ENCODE data around the gene SVIL.
"Not testable (repeated sequence)": the region's sequence is repeated elsewhere in the genome, so short reads cannot be mapped to it uniquely, and the experiment has no call there.

The SVIL gene

DNA sequence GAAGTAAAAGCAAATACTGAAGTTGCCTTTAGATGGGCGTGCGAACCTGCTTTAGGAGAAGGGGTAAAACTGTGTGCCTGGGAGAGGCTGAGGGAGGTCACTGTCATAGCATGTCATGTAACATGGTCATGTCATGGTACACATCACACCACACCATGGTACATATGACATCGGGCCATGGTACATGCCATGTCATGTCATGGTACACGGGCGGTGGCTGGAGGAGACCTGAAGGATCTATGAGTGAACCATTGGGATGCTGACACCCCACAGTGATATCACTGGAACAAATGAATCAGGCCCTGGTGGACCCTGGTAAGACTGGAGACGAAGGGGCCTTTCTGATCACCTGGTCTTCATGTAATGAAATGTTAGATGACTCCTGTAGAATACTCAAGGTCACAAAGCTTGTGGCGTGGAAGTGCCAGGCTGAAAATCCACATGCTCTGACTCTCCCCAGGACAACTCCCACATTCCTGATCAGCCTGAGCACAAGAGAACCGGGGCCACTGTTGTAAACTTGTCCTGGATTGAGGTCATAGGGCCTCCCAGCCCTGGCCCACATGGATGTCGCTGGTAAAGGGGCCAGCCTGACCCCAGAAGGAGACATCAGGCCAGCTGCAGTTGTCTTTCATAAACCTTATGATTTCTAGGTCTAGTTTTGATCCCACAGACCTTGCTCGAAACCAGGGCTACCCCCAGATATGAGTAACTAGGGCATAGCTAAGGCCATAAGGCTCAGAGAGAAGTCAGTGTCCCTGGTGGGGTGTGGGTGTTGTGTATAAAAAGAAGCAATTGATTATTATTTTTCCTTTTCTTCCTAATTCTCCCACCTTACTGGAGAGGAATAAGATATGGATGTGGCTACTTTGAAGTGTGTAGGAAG, 60.3 kb downstream of the SVIL start:
- not testable (repeated sequence) for FAIRE-seq

DNA sequence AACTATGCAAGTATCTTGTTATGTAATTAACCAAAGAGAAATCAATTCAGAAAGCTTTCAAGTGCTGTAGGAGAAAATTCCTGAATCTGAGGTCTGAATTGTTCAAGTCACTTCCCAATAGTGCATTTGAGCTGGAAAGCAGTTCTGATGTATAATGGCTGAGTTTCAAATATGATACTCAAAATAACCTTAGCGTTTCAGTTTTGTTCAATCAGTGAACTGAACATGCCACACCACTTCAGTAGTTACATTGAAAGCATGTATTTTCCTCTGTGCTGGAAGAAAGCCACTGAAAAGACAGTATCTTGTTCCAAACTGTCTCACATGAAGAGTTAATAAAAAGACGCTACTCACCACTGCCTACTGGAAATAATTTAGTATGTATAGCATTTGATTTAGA, 64.5 kb downstream of the SVIL start:
- not testable (repeated sequence) for FAIRE-seq

- FAIRE-seq = no peak
Measured at GRCh38 chr10:29569795-29570194, 65.0 kb downstream of the SVIL start.

- FAIRE-seq = no peak
Measured at GRCh38 chr10:29567003-29567402, 67.8 kb downstream of the SVIL start.

DNA sequence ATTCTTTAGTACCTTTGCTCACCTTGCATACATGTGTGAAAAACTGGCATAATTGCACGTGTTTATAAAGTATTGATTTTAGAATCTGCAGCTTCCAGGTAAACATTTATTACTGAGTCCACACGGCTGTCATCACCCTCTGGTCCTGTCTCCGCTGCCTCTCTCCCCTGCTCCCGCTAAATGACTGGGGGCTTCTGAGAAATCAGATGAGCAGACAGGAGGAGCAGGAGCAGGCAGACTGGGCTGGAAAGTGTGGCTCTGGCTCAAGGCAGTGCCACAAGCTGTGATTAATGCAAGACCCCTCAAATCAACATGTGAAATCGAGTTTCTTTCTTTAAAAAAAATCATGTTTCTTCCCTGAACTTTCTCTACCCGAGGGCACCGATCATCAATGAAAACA, 68.6 kb downstream of the SVIL start:
- FAIRE-seq = not testable (repeated sequence)

GRCh38 chr10:29563420-29564035, 71.2 kb downstream of the SVIL start:
- FAIRE-seq = no peak

- not testable (repeated sequence) for FAIRE-seq
Measured at GRCh38 chr10:29563006-29563405, 71.8 kb downstream of the SVIL start.

- no peak for FAIRE-seq
Measured at GRCh38 chr10:29559996-29560395, 74.8 kb downstream of the SVIL start.

GRCh38 chr10:29557665-29558064, 77.1 kb downstream of the SVIL start:
- no peak for FAIRE-seq

GRCh38 chr10:29555746-29556481, 78.9 kb downstream of the SVIL start:
- FAIRE-seq = no peak

DNA sequence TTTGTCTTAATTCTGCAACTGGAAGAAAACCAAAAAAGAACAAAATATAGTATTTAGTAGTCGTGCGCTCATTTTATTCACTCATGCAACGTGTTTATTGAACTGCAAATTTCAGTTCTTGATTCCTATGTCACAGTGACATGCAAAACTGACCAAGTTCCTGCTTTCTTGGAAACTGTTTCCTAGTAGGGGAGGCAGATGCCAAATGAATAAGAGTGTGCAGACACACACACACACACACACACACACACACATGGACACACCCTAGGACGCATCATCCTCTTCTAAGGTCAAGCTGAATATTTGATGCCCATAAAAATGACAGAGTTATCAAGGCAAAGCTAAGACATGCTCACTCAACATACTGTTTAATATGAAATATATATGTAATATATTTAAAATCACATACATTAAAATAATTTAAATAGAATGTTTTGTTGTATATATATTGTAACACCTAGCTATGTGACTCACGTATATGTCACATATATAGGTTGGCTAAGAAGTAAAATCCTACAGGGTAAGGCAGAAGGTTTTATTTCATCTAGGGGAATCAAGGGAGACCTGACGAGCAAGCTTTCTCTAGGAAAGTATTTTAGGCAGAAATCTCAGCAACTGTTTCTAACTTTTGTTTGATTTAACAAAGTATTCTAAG, 79.6 kb downstream of the SVIL start:
- no peak for FAIRE-seq

- FAIRE-seq = no peak
Measured at GRCh38 chr10:29554660-29555059, 80.1 kb downstream of the SVIL start.

DNA sequence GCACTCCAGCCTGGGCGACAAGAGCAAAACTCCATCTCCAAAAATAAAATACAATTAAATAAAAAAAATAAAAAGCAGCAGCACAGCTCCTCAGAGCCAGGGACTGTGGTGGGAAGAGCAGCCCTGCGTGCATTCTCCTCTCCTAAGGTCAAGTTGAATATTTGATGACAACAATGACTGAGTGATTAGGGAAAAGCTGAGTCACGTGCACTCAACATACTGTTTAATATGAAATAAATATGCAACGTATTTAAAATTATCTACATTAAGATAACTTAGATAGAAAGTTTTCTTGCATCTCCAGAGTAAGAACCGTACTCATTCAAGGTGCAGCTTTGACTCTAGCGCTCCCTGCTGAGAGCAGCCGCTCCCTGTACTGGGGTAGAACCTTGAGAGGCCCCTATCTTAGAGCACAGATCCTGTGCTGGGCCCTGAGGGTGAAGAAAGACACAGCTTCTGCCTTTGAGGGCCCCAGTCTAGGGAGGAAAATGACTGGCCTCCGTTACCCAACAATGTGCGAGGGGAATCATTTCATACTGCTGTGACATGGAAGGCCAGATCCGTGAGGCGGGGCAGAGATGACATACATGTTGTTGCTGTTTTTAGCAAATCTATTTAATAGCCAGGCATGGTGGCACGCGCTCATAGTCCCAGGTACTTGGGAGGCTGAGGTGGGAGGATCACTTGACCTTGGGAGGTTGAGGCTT, 81.1 kb downstream of the SVIL start:
- FAIRE-seq = no peak

GRCh38 chr10:29553116-29553515, 81.7 kb downstream of the SVIL start:
- FAIRE-seq = not testable (repeated sequence)

- not testable (repeated sequence) for FAIRE-seq
Measured at GRCh38 chr10:29549493-29549892, 85.3 kb downstream of the SVIL start.

DNA sequence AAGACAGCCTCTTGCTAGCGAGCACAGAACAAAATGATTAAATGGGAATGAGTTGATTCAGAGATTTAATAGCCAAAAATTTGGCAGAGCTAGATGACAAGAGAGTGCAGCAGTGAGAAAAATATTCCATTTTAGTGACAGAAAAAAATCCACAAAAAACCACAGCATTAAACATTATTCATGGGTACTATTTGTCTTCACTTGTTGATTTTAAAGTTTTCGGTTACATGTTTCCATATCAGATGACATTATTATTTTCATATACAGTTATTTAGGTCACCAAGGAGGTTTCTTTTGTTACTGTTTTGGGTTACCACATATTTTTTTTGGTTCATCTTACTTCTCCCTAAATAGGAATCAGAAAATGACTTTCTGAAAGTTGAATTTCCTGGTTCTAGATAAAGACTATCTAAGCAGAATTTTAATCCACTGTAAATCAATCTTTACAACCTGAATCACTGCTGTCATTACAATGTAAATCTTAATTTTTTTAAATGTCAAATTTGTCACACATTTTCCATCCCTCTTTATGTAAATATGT, 87.9 kb downstream of the SVIL start:
- FAIRE-seq = no peak

DNA sequence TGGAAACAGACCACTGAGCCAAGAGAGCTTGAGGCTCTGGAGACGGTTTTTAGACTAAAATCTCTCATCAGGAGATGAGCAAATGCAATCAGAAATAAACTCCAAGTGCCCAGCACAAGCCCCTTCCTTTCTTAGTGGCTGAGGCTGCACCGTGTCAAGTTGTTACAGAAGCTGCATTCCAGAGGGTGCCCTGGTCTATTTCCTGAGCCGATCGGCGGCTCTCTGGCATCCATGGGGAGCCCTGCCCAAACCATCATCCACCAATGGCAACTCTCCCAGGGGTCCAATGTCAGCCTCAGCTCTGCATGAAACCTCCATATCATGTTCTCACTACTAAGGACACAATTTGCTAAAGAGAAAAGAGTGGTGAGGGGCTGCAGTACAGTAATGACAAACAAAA, 89.6 kb downstream of the SVIL start:
- FAIRE-seq = no peak

DNA sequence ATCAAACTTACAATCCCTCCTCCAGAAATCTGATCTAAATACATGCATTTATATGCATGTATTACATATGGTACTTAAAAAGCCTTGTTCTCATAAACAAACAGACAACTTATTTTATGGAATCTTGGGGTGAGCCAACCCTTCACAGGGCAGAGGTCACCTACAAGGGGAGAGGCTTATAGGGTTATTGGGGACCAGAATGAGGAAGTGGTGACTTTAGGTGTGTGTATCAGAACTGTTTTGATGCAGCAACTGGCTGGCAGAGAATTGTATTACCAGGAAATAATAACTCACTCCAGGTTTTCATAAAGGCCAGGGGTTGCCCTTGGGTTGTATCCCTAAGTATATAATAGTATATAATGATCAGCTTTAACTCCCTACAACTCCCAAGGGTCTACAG, 91.1 kb downstream of the SVIL start:
- FAIRE-seq = no peak

DNA sequence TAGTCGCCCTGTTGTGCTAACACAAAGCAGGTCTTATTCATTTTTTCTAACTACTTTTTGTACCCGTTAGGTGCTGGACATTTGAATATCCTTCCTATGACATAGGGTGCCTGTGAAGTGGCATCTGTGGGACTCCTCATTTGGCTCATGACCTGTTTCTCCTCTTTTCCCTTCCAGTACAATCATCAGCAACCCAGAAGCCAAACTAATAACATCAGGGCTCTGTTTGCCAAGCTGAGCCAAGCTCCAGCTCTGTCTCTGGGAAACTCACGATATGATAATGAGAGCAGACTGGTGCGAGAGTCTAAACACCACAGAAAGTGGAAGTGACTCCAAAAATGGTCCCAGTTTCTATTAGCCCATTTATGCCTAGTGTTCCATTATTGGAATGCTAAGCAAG, 92.0 kb downstream of the SVIL start:
- no peak for FAIRE-seq

DNA sequence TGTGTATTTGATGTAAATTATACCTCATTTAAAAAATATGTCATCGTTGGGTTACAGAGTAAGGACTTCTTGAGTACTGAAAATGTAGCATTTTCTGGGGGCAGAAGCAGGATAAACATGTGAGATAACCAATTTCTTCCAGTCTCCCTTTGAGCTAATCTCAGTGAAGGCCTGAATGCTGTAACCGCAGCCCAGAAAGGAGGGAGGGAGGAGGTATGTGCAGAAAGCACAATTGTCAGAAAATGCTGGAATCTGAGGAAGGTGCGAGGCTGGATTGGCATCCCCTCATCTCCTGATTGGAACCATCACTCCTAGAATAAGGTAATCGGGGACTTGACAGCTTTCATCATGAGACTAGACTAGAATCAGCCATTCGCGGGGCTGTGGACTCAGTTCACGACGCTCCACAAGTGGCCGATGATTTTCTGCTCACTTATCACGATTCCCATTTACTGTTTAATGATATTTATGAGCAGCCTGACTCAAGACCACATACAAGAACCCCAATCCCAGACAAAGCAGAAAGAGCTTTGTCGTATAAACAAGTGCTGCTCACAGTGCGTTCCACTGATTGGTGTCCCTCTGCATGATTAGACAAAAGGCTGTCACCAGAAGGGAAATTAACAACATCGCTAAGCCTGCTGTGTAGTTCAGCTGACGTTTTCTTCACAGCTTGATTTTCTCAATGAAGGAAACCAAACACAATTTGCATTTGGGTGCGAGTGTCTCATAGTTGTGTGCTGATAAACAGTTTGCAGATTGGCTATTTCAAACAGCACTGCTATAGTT, 93.2 kb downstream of the SVIL start:
- no peak for FAIRE-seq

DNA sequence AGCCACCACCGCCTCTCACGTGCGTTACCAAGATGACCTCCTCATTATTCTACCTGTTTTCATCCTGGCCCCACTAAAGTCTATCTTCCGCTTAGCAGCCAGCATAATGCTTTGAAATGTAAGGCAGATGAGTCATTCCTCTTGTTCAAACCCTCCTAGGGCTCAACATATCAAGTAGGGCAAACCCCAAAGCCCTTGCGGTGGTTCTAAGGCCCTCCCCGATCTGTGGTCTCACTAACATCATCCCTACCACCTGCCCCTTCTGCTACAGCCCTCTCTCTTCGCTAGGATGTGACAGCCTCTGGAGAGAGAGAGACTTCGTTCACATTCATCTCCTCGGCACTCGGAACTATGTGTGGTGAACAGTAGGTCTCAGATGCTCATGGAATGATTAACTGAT, 94.8 kb downstream of the SVIL start:
- no peak for FAIRE-seq

Measured in TTC549 (cell line).